Activated CD4-positive, alpha-beta T cell treated with anti-CD3 and anti-CD28 coated beads for 48 hours (primary cell): ENCODE data around the gene CTDNEP1.

ENCODE experiments used
- DNase-seq: peaks from one replicate; pipeline ENCODE4 v3.0.0-alpha.2; 2020

The CTDNEP1 gene

GRCh38 chr17:7251661-7252175 lies at the start of gene CTDNEP1:
CTDNEP1 (minus strand) TSS chr17:7251734; CDS start chr17:7251296, 438 bp downstream.
- peak; percentile 99 for DNase-seq

- peak; percentile 77 for DNase-seq
These were observed 44.8 kb upstream of the CTDNEP1 start for GRCh38 chr17:7296189-7296861.

GRCh38 chr17:7295230-7296180 lies 44.0 kb upstream of the CTDNEP1 start:
- DNase-seq = no peak

- DNase-seq = peak; percentile 87
These were observed 43.1 kb upstream of the CTDNEP1 start, which contains the start of gene YBX2 for GRCh38 chr17:7294614-7295153. YBX2 (minus strand) TSS chr17:7294639; CDS start chr17:7294500, 139 bp downstream.

GRCh38 chr17:7293816-7294613 lies 42.5 kb upstream of the CTDNEP1 start:
- peak; percentile 43 for DNase-seq

- DNase-seq = no peak
These were observed 41.6 kb upstream of the CTDNEP1 start for GRCh38 chr17:7293159-7293558.

GRCh38 chr17:7292729-7293128 lies 41.2 kb upstream of the CTDNEP1 start:
- DNase-seq = no peak

- DNase-seq = no peak
These were observed 40.7 kb upstream of the CTDNEP1 start for GRCh38 chr17:7292194-7292593.

- DNase-seq = no peak
These were observed 39.2 kb upstream of the CTDNEP1 start for GRCh38 chr17:7290685-7291084.

- DNase-seq = no peak
These were observed 38.6 kb upstream of the CTDNEP1 start for GRCh38 chr17:7290166-7290565.

- DNase-seq = no peak
These were observed 37.9 kb upstream of the CTDNEP1 start for GRCh38 chr17:7289256-7290032.

- DNase-seq = no peak
These were observed 34.1 kb upstream of the CTDNEP1 start for GRCh38 chr17:7285679-7286078.

GRCh38 chr17:7284911-7285310 lies 33.4 kb upstream of the CTDNEP1 start:
- DNase-seq = no peak

- no peak for DNase-seq
These were observed 32.1 kb upstream of the CTDNEP1 start for GRCh38 chr17:7283471-7284216.

- DNase-seq = no peak
These were observed 31.3 kb upstream of the CTDNEP1 start for GRCh38 chr17:7282752-7283321.

GRCh38 chr17:7281953-7282751 lies 30.6 kb upstream of the CTDNEP1 start:
- no peak for DNase-seq

- peak; percentile 95 for DNase-seq
These were observed 29.8 kb upstream of the CTDNEP1 start, which contains the start of gene SLC2A4 for GRCh38 chr17:7281074-7281952. SLC2A4 (plus strand) TSS chr17:7281718; CDS start chr17:7281935, 217 bp downstream.

- peak; percentile 91 for DNase-seq
These were observed 29.1 kb upstream of the CTDNEP1 start for GRCh38 chr17:7280519-7281073.
